GM18498 (cell line): ENCODE results near the gene TIAM1.
"Not testable (repeated sequence)": the region's sequence is repeated elsewhere in the genome, so short reads cannot be mapped to it uniquely, and the experiment has no call there.

Experiments used
- ATAC-seq: cut with Tn5 transposase; IDR thresholded peaks from one replicate; pipeline ENCODE4 v1.9.1; 2021; ENCODE audit warnings: mild to moderate bottlenecking, moderate library complexity; ENCODE audit not compliant: unreplicated experiment

TIAM1 gene

DNA sequence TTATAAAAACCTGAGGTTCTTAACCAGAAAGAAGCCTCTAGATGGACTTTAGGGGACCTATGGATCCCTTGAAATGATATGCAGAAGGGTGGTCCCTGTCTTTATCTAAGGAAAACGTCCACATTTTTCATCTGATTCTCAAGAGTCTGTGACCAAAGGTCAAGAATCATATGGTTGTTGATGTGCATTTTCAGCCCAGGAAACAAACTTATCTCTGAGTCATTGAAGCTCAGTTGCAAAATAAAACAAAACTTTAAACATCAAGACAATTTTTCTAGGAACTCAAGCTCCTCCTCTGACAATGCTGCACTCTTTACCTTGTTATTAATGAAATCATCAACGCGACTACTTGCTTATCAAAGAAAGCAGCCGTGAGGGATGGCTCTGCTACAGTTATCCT, 83.3 kb downstream of the TIAM1 start:
- ATAC-seq = no peak

DNA sequence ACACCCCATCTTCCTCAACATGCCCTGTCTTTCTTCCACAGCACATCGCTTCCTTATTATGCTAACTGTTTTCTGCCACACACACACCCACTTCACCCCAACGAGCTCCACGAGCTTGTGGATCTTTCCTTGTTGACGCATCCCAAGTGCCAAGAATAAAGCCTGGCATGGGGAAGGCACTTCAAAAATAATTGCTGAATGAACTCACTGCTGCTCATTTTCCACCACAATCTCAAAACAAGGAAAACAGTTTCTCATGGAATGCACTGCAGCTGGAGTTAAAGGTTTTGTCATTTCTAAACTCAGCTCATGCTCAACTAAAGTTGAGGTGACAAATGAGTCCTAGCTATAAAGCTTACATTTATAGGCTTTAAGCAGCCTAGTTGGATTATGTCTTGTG, 86.0 kb downstream of the TIAM1 start:
- ATAC-seq = no peak

DNA sequence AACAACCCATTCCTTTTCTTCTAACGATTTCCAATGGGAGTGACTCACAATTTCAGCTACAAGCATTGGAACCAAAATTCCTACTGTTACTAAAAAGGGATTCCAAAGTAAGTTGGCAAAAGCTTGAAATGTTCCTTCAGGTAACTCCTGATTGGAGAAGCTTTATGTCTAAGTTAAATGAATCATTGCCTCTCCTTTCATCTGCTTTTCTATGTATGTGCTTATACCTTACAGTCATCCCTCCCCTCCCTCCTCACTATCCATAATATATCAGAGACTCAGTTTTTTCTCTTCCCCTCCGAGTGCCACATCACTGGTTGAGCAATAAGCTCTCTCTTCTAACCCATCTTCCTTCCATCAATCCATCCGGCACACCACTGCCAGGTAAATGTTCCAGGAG, 86.8 kb downstream of the TIAM1 start:
- ATAC-seq = no peak

DNA sequence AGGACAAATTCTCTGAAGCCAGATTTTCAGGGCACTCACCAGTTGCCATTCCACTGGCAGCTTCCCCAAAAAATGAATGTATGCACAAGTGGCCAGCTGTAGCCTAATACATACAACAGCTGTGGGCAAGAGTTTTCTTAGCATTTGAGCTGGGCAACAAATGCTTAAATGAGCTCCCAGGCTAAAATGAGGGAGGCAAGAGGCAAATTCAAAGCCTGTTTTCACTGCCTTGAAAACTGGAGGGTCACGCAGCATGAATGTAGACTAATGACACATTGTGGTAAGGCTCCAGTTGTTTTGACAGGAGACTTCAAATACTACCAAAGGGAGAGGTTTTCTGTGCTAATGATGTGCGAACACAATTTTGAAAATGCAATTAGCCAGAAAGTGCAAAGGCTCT, 88.2 kb downstream of the TIAM1 start:
- no peak for ATAC-seq

DNA sequence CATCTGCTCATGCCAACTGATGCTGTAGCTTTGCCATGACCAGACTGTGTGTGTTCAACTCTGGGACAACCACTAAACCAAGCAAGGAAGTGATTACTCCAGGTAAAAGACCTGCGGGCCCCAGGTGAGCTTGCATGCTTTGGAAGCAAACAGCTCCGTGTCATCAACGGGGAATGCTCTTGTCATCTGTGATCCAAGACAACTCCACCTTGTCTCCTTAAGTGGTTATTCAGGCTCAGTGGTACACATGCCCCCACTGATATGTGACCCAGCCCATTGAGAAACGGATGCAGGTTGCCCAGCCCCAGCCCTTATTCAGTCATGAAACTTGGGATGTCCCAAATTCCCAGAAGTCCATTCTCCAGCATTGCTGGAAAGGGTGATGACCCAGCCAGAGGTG, 89.0 kb downstream of the TIAM1 start:
- ATAC-seq = no peak

DNA sequence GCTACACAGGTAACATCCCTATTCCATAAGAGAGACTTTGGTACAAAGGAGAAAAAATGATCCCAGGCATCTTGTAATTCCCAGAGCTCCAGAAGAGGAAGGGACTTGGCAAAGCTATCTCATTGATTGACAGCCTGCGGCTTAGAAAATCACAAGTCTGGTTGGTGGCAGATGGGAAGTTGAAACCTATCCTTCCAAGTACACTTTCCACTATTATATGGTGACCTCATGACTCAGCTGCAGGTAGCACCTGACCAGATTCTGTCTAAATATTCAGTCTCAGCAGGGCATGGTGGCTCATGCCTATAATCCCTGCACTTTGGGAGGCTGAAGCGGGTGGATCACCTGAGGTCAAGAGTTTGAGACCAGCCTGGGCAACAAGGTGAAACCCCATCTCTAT, 89.9 kb downstream of the TIAM1 start:
- ATAC-seq = no peak

DNA sequence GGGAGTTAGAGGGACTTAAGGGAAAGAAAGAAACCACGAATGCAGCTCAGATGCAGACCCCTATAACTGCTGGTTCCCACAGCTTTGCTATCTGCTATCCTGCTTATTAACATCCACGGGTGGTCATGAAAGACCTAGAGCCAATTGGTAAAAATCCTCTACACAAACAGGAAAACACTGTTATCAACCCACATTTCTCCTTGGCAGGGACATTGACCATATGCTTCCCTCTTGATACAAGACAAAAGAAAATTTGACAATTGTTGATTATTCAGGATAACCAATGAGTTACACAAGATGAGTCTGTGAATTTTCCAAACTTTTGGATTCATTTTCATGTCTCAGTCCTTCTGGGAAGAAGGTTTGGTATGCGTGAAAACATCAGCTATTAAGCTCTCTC, 90.4 kb downstream of the TIAM1 start:
- no peak for ATAC-seq

DNA sequence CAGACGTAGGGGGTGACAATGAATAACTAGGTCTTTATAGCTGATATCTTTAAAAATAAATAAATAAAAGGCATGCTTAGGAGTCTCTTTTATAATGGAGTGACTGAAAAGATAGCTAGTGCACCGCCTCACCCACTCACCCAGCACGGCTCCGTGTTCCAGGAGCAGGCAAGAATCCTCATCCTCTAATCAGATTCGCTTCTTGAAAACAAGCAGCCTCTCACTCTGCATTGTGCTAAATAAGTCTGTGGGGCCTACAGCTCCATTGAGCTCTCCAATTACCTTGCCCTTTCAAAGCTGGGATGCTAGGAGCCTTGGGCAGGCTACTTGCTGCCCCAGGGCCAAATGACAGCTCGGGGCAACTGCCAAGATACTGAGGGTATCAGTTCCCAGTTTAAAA, 91.5 kb downstream of the TIAM1 start:
- no peak for ATAC-seq

DNA sequence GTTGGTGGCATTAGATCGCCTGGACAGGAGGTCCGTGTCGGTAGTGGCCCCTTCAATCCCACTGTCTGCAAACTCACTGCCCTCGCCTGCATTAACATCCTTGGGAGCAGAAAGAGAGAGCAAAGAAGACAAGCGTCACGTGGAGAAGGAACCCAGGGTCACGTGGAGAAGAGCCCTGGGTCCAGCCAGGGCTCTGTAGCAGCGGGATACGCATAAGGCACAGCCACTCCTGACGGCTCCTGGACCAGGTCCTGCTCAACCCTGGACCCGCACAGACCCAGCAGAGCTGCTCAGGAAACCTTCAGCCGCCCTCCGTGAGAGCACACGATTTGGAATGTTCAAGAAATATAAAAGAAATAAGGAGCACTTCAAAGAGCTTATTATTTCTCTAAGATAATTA, 92.0 kb downstream of the TIAM1 start:
- ATAC-seq = no peak

DNA sequence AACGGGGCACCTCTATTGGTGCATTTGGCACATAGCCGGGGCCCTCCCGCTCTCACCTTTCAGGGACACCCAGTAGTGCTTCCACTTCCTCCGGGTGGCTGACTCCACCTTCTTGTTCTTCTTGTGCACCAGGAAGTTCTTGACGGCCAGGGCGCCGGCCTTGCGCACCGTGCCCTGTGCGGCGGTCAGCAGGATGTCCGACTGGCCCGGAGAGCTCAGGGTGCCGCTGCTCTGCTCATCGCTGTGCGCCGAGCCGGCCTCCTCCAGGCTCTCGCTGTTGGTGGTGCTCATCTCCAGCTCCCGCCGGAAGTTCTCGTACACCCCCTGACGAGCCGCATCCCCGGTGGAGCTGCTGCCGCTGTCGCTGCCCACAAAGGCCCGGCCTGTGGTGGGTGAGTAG, 92.4 kb downstream of the TIAM1 start:
- ATAC-seq = no peak

DNA sequence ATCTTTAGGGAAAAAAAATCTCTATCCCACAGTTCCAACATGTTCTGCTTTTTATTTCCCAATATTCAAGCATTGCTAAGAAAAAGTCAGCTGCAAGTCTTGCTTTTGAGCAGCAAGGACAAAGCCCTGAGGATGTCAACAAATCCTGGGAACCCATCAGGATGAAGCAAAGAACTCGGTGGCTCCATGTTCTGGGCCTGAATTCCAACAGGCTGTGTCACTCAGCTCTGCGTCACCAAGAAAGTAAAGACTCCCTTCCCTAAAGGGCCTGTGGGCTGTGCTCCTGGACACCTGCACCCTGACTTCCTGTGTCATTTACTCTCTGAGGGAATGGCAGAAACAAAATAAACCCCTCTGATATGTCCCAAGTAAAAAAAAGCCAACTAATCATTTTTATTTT, 95.5 kb downstream of the TIAM1 start:
- ATAC-seq = no peak

DNA sequence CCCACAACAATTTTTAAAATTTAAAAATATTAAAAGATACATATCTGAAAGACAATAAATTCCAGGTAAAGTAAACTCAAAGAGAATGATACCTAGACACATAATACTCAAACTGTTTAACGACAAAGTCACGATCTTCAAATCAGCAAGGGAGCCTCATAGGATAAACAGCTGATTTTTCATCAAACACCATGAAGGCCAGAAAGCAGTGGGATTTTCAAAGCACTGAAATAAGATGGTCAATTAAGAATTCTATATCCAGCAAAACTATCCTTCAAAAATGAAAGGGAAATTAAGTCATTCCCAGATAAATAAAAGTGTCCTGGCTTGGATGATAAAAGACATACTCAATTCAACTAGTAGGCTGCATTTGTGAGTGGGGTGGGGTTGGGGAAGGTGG, 100.5 kb downstream of the TIAM1 start:
- ATAC-seq = no peak

DNA sequence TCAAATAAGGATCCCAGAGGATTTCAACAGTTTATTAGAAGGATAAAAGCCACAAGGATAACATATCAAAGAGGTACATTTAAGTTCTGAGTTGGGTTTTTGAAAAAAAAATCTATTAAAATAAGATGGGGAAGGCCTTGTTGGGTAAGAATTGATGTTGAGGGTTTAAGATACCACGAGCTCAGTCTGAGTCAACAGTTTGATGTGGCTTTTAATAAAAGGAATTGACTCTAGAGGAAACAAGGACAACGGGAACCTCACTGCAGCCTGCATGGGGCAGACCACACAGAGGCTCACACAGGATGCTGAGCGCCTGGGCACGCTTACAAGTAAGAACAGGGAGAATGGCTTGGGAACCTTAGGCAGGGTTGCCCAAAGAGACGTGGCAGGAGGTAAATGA, 107.5 kb downstream of the TIAM1 start:
- ATAC-seq = no peak

DNA sequence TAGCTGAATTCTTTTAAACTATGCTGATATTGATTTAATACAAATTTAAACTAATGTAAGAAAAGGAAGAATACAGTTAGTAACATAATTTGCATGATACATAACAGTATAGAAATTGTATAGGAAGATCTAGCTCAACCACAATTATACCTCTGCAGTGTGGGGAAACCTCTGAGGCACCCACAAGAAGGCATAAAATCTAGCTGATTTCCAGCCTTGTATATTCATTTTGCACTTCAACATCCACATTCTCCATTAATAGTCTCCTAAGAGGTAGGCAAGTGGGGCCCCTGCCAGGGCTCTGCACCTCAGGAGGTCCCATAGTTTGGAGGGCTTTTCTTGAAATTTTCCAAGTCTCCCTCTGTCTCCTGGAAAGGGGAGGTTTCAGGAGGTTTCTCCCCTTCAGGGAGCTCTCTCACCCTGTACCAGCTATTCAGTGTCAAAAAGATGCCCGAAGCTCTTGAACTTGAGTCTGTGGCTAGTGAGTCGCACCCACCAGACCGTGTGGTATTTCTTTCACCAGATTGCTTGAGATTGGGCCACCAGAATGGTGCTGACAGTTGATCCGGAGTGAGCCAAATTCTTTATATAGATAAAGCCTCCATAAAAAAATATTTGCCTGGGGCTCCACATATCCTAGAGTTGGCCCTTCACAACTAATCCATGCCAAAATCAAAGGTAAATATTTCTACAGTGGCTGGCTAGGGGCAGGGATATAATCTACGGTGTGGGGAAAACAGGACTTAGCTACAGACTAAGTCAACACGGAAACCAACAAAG, 108.2 kb downstream of the TIAM1 start:
- no peak for ATAC-seq

DNA sequence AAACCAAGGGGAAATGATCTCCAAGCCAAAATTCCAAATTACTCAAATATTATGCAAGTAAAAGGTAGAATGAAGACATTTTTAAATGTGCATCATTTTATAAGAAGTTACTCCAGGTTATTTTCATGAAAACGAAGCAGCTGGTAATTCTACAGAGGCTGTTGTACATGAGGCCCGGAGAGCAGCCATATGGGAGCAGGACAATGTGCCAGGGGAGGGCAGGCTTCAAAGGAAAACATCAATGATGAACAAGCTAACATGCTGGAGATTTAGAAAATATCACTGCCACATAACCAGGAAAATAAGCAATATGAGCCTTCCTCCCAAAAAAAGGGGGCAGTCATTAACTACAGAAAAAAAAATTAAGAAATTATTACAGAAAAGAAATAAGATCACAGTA, 109.1 kb downstream of the TIAM1 start:
- ATAC-seq = no peak

DNA sequence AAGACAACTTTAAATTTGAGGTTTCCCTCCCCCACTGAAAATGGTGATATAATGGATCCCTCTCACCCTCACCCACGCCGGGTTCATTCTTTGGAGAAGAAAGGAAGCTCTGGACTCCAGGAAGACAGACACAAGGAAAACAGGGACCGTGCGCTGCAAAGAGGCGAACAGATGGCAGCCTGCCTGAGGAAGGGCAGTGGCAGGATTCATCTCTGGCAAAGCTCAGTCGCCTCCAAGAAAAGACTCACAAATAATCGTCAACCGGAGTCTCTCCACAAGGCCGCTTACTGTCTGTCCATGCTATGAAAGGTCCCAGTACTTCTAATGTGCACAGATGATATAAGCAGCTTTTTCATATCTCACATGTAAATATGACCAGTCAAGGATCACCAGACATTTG, 110.3 kb downstream of the TIAM1 start:
- no peak for ATAC-seq

DNA sequence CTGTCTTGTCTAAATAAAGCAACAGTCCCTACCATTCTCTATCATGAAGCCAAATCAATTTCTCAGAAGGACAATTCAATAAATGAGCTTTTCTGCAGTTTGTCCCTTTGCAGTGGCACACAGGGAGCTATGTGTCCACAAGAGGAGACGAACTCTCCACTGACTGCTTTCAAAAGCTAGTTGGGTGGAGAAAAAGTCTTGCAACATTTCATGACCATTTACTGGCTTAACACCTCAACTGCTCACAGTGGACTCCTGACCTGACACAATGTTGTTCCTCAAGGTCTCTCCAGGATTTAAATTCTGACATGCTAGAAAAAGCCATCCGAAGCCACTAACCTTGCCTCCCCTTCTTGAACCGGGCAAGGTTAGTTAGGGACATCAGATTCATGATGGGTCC, 111.7 kb downstream of the TIAM1 start:
- ATAC-seq = no peak

DNA sequence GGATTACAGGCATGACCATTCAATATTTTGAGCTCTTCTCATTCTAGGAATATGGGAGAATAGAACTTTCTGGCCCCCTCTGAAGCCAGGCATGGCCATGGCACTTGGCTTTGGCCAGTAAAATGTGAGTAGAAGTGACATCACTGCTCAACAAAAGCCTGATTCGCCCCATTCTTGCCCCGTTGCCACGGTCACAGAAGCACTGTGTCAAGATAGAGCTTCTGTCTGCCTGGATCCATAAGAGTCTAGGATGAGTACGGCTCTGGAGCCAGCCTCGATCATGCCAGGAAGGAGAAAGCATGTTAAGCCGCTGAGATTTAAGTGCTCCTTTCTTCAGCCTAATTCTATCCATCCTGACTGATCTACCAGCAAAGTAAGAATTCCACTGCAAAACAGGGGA, 113.1 kb downstream of the TIAM1 start:
- no peak for ATAC-seq

DNA sequence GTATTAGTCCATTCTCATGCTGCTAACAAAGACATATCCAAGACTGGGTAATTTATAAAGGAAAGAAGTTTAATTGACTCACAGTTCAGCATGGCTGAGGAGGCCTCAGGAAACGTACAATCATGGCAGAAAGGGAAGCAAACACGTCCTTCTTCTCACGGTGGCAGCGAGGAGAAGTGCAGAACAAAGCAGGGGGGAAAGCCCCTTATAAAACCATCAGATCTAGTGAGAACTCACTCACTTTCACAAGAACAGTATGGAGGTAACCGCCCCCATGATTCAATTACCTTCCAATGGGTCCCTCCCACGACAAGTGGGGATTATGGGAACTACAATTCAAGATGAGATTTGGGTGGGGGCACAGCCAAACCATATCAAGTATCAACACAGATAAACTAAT, 115.3 kb downstream of the TIAM1 start:
- ATAC-seq = not testable (repeated sequence)

DNA sequence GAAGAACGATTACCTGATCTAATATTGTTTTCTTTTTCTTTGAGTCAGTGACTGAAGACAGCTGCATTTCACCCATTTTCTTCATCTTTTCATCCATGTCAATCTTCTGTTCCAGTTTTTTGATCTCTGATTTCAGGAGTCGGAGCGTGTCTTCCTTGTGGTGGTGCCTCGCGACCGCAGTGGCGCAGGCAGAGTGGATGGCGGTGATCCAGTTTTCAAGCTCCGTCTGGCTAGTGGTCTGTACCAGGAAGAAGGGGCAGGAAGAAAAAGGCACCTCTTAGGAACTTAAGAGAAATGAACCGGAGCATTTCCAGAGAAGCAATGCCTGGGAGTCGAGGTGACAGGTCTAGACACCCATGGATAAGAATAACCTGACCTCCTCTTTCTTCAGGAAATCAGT, 118.3 kb downstream of the TIAM1 start:
- no peak for ATAC-seq

DNA sequence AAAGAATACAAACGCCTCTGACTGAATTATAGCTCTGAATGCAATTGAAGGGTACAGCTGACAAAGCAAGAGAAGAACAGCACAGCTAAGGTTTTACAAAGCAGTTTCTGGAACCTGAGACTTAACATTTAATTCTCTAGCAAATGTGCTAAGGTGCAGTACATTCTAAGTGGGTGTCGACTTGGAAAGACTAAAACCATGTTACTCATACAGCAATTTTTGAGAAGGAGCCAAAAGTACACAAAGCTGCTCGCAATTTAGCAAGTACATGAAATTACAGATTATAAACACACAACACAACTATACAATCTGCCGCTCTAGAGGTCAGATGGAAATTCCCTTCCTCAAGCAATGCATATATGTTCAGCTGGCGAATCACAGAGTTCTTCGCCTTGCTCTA, 121.9 kb downstream of the TIAM1 start:
- ATAC-seq = no peak

DNA sequence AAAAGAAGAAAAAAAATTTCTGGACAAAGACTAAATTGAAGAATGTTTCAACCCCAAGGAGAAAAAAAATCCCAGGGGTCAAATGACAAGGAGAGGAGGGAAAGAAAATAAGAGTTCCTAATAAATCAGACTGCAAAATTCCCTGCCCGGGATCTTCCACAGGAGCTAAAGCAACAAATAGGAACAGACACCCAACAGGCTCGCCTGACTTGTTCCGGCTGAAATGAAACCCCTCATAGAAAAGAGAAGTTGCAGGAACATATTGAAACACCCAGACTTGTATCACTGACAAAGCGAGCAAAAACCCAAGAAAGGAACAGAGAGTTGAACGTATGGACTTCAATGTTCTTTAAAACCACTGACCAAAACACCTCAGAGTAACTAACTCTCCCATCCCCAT, 123.0 kb downstream of the TIAM1 start:
- no peak for ATAC-seq

DNA sequence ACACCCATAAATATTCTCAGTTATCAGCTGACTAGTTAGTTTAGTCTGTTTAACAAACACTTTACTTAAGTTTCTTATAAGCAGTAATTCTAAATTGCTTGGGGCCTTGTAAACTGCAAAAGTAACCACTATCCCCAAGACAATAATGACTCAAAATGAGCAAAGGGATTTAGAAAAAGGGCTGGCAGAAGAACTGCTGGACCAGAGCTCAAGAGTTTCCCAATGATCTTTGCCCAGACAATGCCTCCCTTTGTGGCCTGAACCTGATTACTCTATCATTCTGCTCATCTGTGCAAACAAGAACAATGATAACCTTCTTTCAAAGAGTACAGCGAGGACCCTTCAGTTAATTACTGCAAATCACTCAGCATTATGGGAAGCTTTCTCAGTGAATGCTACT, 123.5 kb downstream of the TIAM1 start:
- no peak for ATAC-seq
